GM12878 (cell line): ENCODE measurements around the gene TEX28. TPM values are rescaled to one million over a fixed set of nuclear protein-coding genes. Genes with fewer than 3 reads are reported as not detected.

Source experiments
- ATAC-seq: fragments of 200-7000 bp; cut with Tn5 transposase; 3 replicates; pipeline ENCODE4 v1.9.1; 2020; ENCODE audit warnings: mild to moderate bottlenecking, moderate library complexity
- BruUV-seq: library from RNA; stranded (reverse); fragments of 400-500 nt; replicated peaks from 2 replicates; lab custom pipeline; 2021; lab: Mats Ljungman, UMichigan
- CTCF ChIA-PET: fragments of 300-600 bp; sonication (Branson Sonifier 250); formaldehyde crosslinking; extraction: SDS; loops from one replicate; lab custom pipeline; 2021; ENCODE audit warnings: inconsistent platforms; lab: Yijun Ruan, JAX
- POLR2A ChIA-PET: fragments of 350-600 bp; formaldehyde crosslinking; extraction: SDS; loops from one replicate; lab custom pipeline; 2021; ENCODE audit warnings: inconsistent platforms; lab: Charles Lee
- RAD21 ChIA-PET: fragments of 300-600 bp; sonication (Branson Sonifier 250); formaldehyde crosslinking; loops from one replicate; lab custom pipeline; 2023; ENCODE audit warnings: antibody characterized with exemption; ENCODE audit not compliant: unreplicated experiment; lab: Charles Lee
- SMC1A ChIA-PET: fragments of 300-600 bp; sonication (Branson Sonifier 250); formaldehyde crosslinking; loops from one replicate; lab custom pipeline; 2023; ENCODE audit not compliant: unreplicated experiment, uncharacterized antibody; lab: Charles Lee
- DNase-seq: peaks from one replicate; pipeline ENCODE4 v3.0.0-alpha.2; 2011; ENCODE audit warnings: low read depth, low spot score
- FAIRE-seq: peaks from 3 replicates; lab custom pipeline; 2011; peaks lifted over from hg19 to GRCh38; lab: Jason Lieb, UNC
- H2AFZ ChIP-seq: 2 replicates; pipeline ENCODE4 v1.6.0; 2011; ENCODE audit warnings: low read depth, low read length, control low read depth; ENCODE audit not compliant: control insufficient read depth
- H3K27ac ChIP-seq: 2 replicates; pipeline ENCODE4 v1.5.1; 2011; ENCODE audit warnings: control low read depth; ENCODE audit not compliant: control insufficient read depth, insufficient read depth
- H3K27me3 ChIP-seq, 2 experiments: replicated peaks in 1 of 2; 2 replicates each; pipeline versions ENCODE4 v1.6.0 to v1.6.1; 2011; ENCODE audit warnings: low read length in 1 of 2; ENCODE audit not compliant: control insufficient read depth in 2 of 2, insufficient read depth in 2 of 2
- H3K36me3 ChIP-seq, 2 experiments: 2 replicates each; pipeline ENCODE4 v1.5.1; 2011; ENCODE audit warnings: low read length in 1 of 2; ENCODE audit not compliant: control insufficient read depth in 2 of 2, insufficient read depth in 2 of 2
- H3K4me1 ChIP-seq: 2 replicates; pipeline ENCODE4 v1.6.1; 2011; ENCODE audit warnings: mild to moderate bottlenecking, low read length, moderate library complexity, mixed read lengths; ENCODE audit not compliant: control insufficient read depth, insufficient read depth
- H3K4me2 ChIP-seq: 2 replicates; pipeline ENCODE4 v1.6.0; 2011; ENCODE audit warnings: control low read depth; ENCODE audit not compliant: control insufficient read depth, insufficient read depth
- H3K4me3 ChIP-seq: fragments of 200-600 bp; sonication (generic); 2 replicates; pipeline ENCODE4 v1.5.1; 2016
- H3K79me2 ChIP-seq: 2 replicates; pipeline ENCODE4 v1.6.0; 2011; ENCODE audit warnings: low read length; ENCODE audit not compliant: control insufficient read depth, insufficient read depth
- H3K9ac ChIP-seq: 2 replicates; pipeline ENCODE4 v1.8.0; 2011; ENCODE audit warnings: low read length, control low read depth, mixed read lengths; ENCODE audit not compliant: control insufficient read depth, insufficient read depth
- H3K9me3 ChIP-seq: replicated peaks from 3 replicates; pipeline ENCODE4 v1.5.1; 2011; ENCODE audit warnings: mild to moderate bottlenecking, low read length; ENCODE audit not compliant: control insufficient read depth, insufficient read depth
- H4K20me1 ChIP-seq: 2 replicates; pipeline ENCODE4 v1.6.0; 2011; ENCODE audit not compliant: control insufficient read depth, insufficient read depth
- ASH2L ChIP-seq: fragments of 300-600, 200-600 bp; sonication (generic); IDR thresholded peaks from 2 replicates; pipeline ENCODE4 v1.6.1; 2017; ENCODE audit warnings: low read depth, mild to moderate bottlenecking, borderline replicate concordance
- E4F1 ChIP-seq: fragments of 450-650 bp; IDR thresholded peaks from 2 replicates; pipeline ENCODE4 v1.6.1; 2018; ENCODE audit warnings: borderline replicate concordance, mild to moderate bottlenecking; ENCODE audit not compliant: partially characterized antibody
- EZH2 ChIP-seq: IDR thresholded peaks from 2 replicates; pipeline ENCODE4 v1.6.1; 2012; ENCODE audit warnings: low read depth, mild to moderate bottlenecking, control low read depth, inconsistent platforms, low read length, borderline replicate concordance; ENCODE audit not compliant: control insufficient read depth
- HSF1 ChIP-seq: fragments of 150-350 bp; IDR thresholded peaks from 2 replicates; pipeline ENCODE4 v1.6.1; 2014; ENCODE audit warnings: mild to moderate bottlenecking, low read depth, low read length
- KLF5 ChIP-seq: fragments of 450-650 bp; IDR thresholded peaks from 2 replicates; pipeline ENCODE4 v1.6.1; 2014; ENCODE audit warnings: mild to moderate bottlenecking; ENCODE audit not compliant: partially characterized antibody
- MAX ChIP-seq: IDR thresholded peaks from 2 replicates; pipeline ENCODE4 v1.6.1; 2012; ENCODE audit warnings: low read depth, low read length, improper control_type of control experiment
- MYB ChIP-seq: fragments of 150-350 bp; IDR thresholded peaks from 2 replicates; pipeline ENCODE4 v1.6.1; 2014; ENCODE audit warnings: mild to moderate bottlenecking, low read depth, low read length, borderline replicate concordance
- NFXL1 ChIP-seq: fragments of 450-650 bp; IDR thresholded peaks from 2 replicates; pipeline ENCODE4 v1.6.1; 2017; ENCODE audit warnings: antibody characterized with exemption, mild to moderate bottlenecking, borderline replicate concordance
- PBX3 ChIP-seq: IDR thresholded peaks from 2 replicates; pipeline ENCODE4 v1.6.1; 2011; ENCODE audit warnings: mild to moderate bottlenecking, low read depth, low read length, moderate library complexity; ENCODE audit not compliant: insufficient replicate concordance
- STAT1 ChIP-seq: fragments of 450-650 bp; conservative IDR thresholded peaks from 2 replicates; pipeline ENCODE4 v1.6.1; 2014; ENCODE audit warnings: antibody characterized with exemption, mild to moderate bottlenecking
- TCF3 ChIP-seq: IDR thresholded peaks from 2 replicates; pipeline ENCODE4 v1.6.1; 2012; ENCODE audit warnings: low read depth, mild to moderate bottlenecking, low read length, borderline replicate concordance; ENCODE audit not compliant: insufficient read depth
- ZNF592 ChIP-seq: fragments of 450-650 bp; IDR thresholded peaks from 2 replicates; pipeline ENCODE4 v1.6.1; 2017; ENCODE audit warnings: mild to moderate bottlenecking, moderate library complexity
- WGBS: methylation state at CpG from one replicate; pipeline ENCODE4 v1.1.6; 2016; ENCODE audit warnings: low lambda C conversion rate; ENCODE audit not compliant: insufficient replicate concordance, insufficient coverage; ENCODE audit errors: missing lambda C conversion rate; 5-methylcytosine and 5-hydroxymethylcytosine counted together
- in situ Hi-C: fragments of 300-500 bp; cut with MboI; formaldehyde crosslinking; loops from 9 replicates; pipeline ENCODE4 v1.14.3; 2018; ENCODE audit warnings: mixed read lengths
- intact Hi-C: fragments of 100-400 bp; cut with micrococcal nuclease; formaldehyde crosslinking; loops from one replicate; pipeline ENCODE4 v1.14.2; 2022; ENCODE audit not compliant: unreplicated experiment
- polyA plus RNA-seq, 11 experiments: library from polyadenylated mRNA; depleted of rRNA in 4 of 11; unstranded in 6 of 11; stranded (reverse) in 5 of 11; fragments of >200 nt; fragmentation: Nextera tagmentation in 4 of 11; fragmentation: Illumina TruSeq in 1 of 11; extraction: Ambion mirVana in 4 of 11; extraction: Trizol in 1 of 11; gene quantifications; 1 replicate in 1 of 11; 2 replicates in 10 of 11; pipeline versions ENCODE4 v1.2.1 to v1.2.3, GENCODE V29; 2011 to 2016; ENCODE audit warnings: inconsistent platforms in 2 of 11, missing spikeins in 2 of 11, low read depth in 1 of 11
- total RNA-seq, 4 experiments: library from RNA; depleted of rRNA in 3 of 4; stranded (reverse); fragments of >200 nt in 3 of 4; fragmentation: Illumina TruSeq in 1 of 4; extraction: Trizol in 1 of 4; gene quantifications; 2 replicates each; pipeline versions ENCODE4 v1.2.1 to v1.2.3, GENCODE V29; 2013 to 2021

Gene TEX28
- total and polyA plus RNA-seq, 10 of the 15 experiments (the other 5 are each of a cell fraction or from before 2014, with no cell fraction given): not detected

GRCh38 chrX:154300816-154301215, 5.9 kb upstream of the TEX28 start:
- Histone ChIP-seq H3K79me2 (no peaks in the 10 kb centered on the region), H3K27me3 (no peaks in the 10 kb centered on the region), H3K4me2 (no peak overlapping the region), H3K9me3 (no peaks in the 10 kb centered on the region; the same call in 2 of the 3 replicates), H3K4me3 (no peak overlapping the region), H3K9ac (no peak overlapping the region), H3K27ac (no peak overlapping the region), H2AFZ (no peak overlapping the region), H3K36me3 (no peaks in the 10 kb centered on the region), H4K20me1 (no peaks in the 10 kb centered on the region), H3K4me1 (no peaks in the 10 kb centered on the region; the same call in 1 of the 2 replicates)
- BruUV-seq: no TSS peak
- WGBS: 56% methylated on average over 8 of the region's 8 CpGs
- SMC1A ChIA-PET: no interaction called here
- RAD21 ChIA-PET: no interaction called here
- FAIRE-seq (no peak), ATAC-seq (no peak), DNase-seq (no peak)
- in situ Hi-C loops: loop anchor here (25.0 kb wide), 1 partner anchor 164 kb away; the partner anchor contains the start of gene OPN1LW
- CTCF ChIA-PET: interaction anchor here (1.0 kb wide), 1 partner anchor 8 kb away, joined by 4 read pairs; no protein-coding TSS in a partner anchor
- intact Hi-C loops: no loop called here
- POLR2A ChIA-PET: no interaction called here
- no peak for TF ChIP-seq NFXL1
- no peak for TF ChIP-seq TCF3
- TF ChIP-seq HSF1: no peak
- no peak for TF ChIP-seq MAX
- TF ChIP-seq KLF5: no peak
- no peak for TF ChIP-seq STAT1
- TF ChIP-seq EZH2: no peak
- no peak for TF ChIP-seq ZNF592
- no peak for TF ChIP-seq MYB
- no peak for TF ChIP-seq E4F1
- TF ChIP-seq PBX3: no peak
- TF ChIP-seq ASH2L: no peak
